Ishikawa (cell line): ENCODE measurements around the gene ARSI.

Experiments used
- CEBPB ChIP-seq: IDR thresholded peaks from 2 replicates; pipeline ENCODE4 v1.6.1; 2012
- EGR1 ChIP-seq: IDR thresholded peaks from 2 replicates; pipeline ENCODE4 v1.6.1; 2012
- EP300 ChIP-seq: IDR thresholded peaks from 2 replicates; pipeline ENCODE4 v1.6.1; 2012; ENCODE audit warnings: borderline replicate concordance
- TF ChIP-seq, protein P1 (sequence below): IDR thresholded peaks from 2 replicates; pipeline ENCODE4 v1.6.1; 2012

DNA sequence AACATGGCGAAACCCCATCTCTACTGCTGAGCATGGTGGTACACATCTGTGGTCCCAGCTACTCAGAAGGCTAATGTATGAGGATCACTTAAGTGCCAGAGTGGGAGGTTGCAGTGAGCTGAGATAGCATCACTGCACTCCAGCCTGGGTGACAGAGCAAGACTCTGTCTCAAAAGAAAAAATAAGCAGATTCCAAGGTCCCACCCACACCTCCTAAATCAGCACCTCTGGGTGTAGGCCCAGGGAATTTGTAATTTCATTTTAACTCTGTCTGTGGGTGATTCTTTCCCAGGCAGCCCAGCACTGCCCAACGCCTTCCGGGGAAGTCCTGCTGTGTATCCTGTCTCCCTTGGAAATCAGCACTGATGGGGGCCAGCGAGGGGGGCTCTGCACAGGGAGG is 25.7 kb downstream of the ARSI start:
- TF ChIP-seq EGR1 (no peak), EP300 (no peak), CEBPB (no peak)
- TF ChIP-seq, protein P1, sequence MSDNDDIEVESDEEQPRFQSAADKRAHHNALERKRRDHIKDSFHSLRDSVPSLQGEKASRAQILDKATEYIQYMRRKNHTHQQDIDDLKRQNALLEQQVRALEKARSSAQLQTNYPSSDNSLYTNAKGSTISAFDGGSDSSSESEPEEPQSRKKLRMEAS, result no peak
